Measurements from ENCODE around the gene PDP2.

DNA sequence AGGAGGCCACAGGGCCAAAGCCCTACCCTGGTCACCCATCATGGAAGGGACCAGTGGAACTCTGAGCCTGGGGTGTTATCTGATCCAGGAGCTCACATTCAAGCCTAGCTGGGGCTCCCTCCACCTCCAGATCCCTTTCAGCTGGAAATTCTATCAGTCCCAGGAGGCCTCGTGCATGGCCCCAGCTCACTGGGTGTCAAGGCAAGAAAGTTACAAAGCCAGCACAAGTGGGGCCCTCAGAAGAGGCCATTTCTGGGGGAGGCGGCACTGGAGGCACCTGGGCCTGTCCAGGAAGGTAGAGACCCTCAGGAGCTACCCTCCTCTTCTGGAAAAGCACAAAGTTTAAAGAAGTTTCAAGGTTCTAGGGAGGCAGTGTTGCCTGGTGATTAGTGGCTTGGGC is 31.3 kb upstream of the PDP2 start:
- TF ChIP-seq EZH2 (IDR thresholded peaks at IDR 0.05; ENCODE audit: borderline replicate concordance, low read length), result no peak
- TF ChIP-seq, protein P1, sequence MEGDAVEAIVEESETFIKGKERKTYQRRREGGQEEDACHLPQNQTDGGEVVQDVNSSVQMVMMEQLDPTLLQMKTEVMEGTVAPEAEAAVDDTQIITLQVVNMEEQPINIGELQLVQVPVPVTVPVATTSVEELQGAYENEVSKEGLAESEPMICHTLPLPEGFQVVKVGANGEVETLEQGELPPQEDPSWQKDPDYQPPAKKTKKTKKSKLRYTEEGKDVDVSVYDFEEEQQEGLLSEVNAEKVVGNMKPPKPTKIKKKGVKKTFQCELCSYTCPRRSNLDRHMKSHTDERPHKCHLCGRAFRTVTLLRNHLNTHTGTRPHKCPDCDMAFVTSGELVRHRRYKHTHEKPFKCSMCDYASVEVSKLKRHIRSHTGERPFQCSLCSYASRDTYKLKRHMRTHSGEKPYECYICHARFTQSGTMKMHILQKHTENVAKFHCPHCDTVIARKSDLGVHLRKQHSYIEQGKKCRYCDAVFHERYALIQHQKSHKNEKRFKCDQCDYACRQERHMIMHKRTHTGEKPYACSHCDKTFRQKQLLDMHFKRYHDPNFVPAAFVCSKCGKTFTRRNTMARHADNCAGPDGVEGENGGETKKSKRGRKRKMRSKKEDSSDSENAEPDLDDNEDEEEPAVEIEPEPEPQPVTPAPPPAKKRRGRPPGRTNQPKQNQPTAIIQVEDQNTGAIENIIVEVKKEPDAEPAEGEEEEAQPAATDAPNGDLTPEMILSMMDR (IDR thresholded peaks at IDR 0.05; ENCODE audit: low read length), result no peak

Data from OCI-LY1 (cell line).